ENCODE measurements around the gene TXNL4A.
"Not testable (repeated sequence)": the region's sequence is repeated elsewhere in the genome, so short reads cannot be mapped to it uniquely, and the experiment has no call there.

TXNL4A gene

DNA sequence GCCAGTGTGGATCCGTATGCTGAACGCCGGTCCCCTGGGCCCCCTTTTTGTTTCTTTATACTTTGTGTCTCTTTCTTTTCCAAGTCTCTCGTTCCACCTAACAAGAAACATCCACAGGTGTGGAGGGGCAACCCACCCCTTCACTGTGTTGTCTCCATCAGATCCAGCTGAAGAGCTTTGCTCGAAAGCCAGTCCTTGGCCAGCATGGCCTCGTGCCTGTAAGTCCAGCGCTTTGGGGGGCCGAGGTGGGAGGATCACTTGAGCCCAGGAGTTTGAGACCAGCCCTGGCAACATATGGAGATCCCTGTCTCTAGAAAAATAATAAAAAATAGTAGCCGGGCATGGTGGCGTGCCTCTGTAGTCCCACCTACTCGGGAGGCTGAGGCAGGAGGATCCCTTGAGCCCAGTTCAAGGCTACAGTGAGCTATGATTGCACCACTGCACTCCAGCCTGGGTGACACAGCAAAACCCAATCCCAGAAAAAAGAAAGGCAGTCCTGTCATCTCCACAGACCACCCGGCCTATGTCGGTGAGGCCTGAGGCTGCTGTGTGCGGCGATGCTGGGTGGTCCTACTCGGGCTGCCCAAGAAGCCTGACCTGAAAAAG is 27.3 kb downstream of the TXNL4A start:
- TF ChIP-seq MAX (IDR thresholded peaks at IDR 0.05; ENCODE audit: low read depth, low read length) (no peak), MYC (IDR thresholded peaks at IDR 0.05; ENCODE audit: low read depth, low read length) (no peak), POLR2A (IDR thresholded peaks at IDR 0.05; ENCODE audit: extremely low read depth, insufficient read length) (no peak)
- TF ChIP-seq, protein P1, sequence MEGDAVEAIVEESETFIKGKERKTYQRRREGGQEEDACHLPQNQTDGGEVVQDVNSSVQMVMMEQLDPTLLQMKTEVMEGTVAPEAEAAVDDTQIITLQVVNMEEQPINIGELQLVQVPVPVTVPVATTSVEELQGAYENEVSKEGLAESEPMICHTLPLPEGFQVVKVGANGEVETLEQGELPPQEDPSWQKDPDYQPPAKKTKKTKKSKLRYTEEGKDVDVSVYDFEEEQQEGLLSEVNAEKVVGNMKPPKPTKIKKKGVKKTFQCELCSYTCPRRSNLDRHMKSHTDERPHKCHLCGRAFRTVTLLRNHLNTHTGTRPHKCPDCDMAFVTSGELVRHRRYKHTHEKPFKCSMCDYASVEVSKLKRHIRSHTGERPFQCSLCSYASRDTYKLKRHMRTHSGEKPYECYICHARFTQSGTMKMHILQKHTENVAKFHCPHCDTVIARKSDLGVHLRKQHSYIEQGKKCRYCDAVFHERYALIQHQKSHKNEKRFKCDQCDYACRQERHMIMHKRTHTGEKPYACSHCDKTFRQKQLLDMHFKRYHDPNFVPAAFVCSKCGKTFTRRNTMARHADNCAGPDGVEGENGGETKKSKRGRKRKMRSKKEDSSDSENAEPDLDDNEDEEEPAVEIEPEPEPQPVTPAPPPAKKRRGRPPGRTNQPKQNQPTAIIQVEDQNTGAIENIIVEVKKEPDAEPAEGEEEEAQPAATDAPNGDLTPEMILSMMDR (IDR thresholded peaks at IDR 0.05; ENCODE audit: low read depth, low read length), result no peak
- H3K4me3 ChIP-seq (ENCODE audit: low read depth, low read length), result no peak overlapping the region
- no peak for DNase-seq (ENCODE audit: low read depth)

- TF ChIP-seq MAX (IDR thresholded peaks at IDR 0.05; ENCODE audit: low read depth, low read length), result peak; percentile 64
- not testable (repeated sequence) for H3K4me3 ChIP-seq (ENCODE audit: low read depth, low read length)
- peak; percentile 81 for DNase-seq (ENCODE audit: low read depth)
Observed at GRCh38 chr18:79960161-79960801, 28.1 kb downstream of the TXNL4A start.

- H3K4me3 ChIP-seq (ENCODE audit: low read depth, low read length), result no peak overlapping the region
Observed at GRCh38 chr18:79958981-79959380, 29.4 kb downstream of the TXNL4A start.

GRCh38 chr18:79956276-79956675 is 32.1 kb downstream of the TXNL4A start:
- no peak for TF ChIP-seq POLR2A (IDR thresholded peaks at IDR 0.05; ENCODE audit: extremely low read depth, insufficient read length)
- TF ChIP-seq, protein P1 (IDR thresholded peaks at IDR 0.05; ENCODE audit: low read depth, low read length), result no peak
- no peak for TF ChIP-seq MYC (IDR thresholded peaks at IDR 0.05; ENCODE audit: low read depth, low read length)
- no peak for TF ChIP-seq MAX (IDR thresholded peaks at IDR 0.05; ENCODE audit: low read depth, low read length)
- no peak for DNase-seq (ENCODE audit: low read depth)
- no peak overlapping the region for H3K4me3 ChIP-seq (ENCODE audit: low read depth, low read length)

More at GRCh38 chr18:79958981-79959380, 29.4 kb downstream of the TXNL4A start:
- TF ChIP-seq MAX (IDR thresholded peaks at IDR 0.05; ENCODE audit: low read depth, low read length), result no peak
- no peak for DNase-seq (ENCODE audit: low read depth)

DNA sequence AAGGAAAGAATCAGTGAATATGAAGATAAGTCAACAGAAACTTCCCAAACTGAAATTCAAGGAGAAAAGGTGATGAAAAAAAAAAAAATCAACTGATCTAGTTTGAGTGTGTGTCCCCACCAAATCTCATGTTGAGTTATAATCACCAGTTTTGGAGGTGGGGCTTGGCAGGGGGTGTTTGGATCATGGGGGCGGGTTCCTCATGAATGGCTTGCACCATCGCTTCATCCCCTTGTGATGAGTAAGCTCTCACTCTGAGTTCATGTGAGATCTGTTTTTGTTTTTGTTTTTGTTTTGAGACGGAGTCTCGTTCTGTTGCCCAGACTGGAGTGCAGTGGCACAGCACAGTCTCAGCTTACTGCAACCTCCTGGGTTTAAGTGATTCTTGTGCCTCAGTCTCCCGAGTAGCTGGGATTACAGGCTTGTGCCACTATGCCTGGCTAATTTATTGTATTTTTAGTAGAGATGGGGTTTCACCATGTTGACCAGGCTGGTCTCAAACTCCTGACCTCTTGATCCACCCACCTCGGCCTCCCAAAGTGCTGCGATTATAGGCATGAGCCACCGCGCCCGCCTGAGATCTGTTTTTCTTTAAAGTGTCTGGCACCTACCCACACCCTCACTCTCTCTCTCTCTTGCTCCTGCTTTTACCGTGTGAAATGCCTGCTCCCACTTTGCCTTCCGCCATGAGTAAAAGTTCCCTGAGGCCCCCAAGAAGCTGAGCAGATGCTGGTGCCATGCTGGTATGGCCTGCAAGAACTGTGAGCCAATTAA is 32.9 kb downstream of the TXNL4A start:
- TF ChIP-seq, protein P1 (IDR thresholded peaks at IDR 0.05; ENCODE audit: low read depth, low read length), result no peak
- no peak for TF ChIP-seq MYC (IDR thresholded peaks at IDR 0.05; ENCODE audit: low read depth, low read length)
- TF ChIP-seq MAX (IDR thresholded peaks at IDR 0.05; ENCODE audit: low read depth, low read length), result no peak
- TF ChIP-seq POLR2A (IDR thresholded peaks at IDR 0.05; ENCODE audit: extremely low read depth, insufficient read length), result no peak
- DNase-seq (ENCODE audit: low read depth), result peak; percentile 35
- no peak overlapping the region for H3K4me3 ChIP-seq (ENCODE audit: low read depth, low read length)

DNA sequence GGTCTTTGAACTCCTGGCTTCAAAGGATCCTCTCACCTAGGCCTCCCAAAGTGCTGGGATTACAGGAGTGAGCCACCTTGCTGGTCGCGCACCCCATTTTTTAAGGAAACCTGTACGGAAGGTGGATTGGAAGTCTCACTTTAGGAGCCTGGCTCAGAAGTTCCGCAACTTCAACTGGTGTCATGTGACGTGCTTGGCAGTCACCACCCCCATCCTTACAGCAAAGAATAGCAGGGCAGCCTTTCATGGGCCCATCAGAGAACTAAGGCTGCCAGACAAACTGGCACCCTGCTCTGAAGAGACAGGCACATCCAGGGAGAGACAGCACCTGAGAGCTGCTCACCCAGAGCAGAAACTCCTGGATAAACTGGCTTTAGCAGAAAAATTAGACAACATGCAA is 33.6 kb downstream of the TXNL4A start:
- DNase-seq (ENCODE audit: low read depth), result no peak
- no peak overlapping the region for H3K4me3 ChIP-seq (ENCODE audit: low read depth, low read length)
- TF ChIP-seq POLR2A (IDR thresholded peaks at IDR 0.05; ENCODE audit: extremely low read depth, insufficient read length), result no peak
- TF ChIP-seq, protein P1 (IDR thresholded peaks at IDR 0.05; ENCODE audit: low read depth, low read length), result no peak
- no peak for TF ChIP-seq MYC (IDR thresholded peaks at IDR 0.05; ENCODE audit: low read depth, low read length)
- TF ChIP-seq MAX (IDR thresholded peaks at IDR 0.05; ENCODE audit: low read depth, low read length), result no peak

All from NB4 (cell line).